Suprapubic skin (tissue), 3 donors: ENCODE measurements around the gene TMEM170A.

Experiments used
- CTCF ChIP-seq, 2 donors: fragments of 200-600 bp in 1 of 2; fragments of 450-650 bp in 1 of 2; sonication (generic) in 1 of 2; IDR thresholded peaks; one replicate each; pipeline ENCODE4 v1.5.1; 2016 to 2019; ENCODE audit warnings: antibody characterized with exemption in 2 of 2, mild to moderate bottlenecking in 1 of 2, moderate library complexity in 1 of 2
- POLR2AphosphoS5 ChIP-seq, 3 donors: sonication (generic); formaldehyde crosslinking; IDR thresholded peaks; one replicate each; pipeline ENCODE4 v1.6.1; 2017; ENCODE audit warnings: antibody characterized with exemption in 3 of 3

- no peak for TF ChIP-seq CTCF (IDR thresholded peaks at IDR 0.05)
- TF ChIP-seq POLR2AphosphoS5 (IDR thresholded peaks at IDR 0.05), result no peak
Observed at GRCh38 chr16:75485230-75486013, 20.9 kb upstream of the TMEM170A start.
